ENCODE measurements around the gene TRIM62.

- TF ChIP-seq CTCF (IDR thresholded peaks at IDR 0.05 in 8 of 11, conservative IDR thresholded peaks at IDR 0.05 in 3 of 11) (no peak), POLR2A (IDR thresholded peaks at IDR 0.05) (no peak), POLR2AphosphoS5 (IDR thresholded peaks at IDR 0.05) (no peak)
Measured at GRCh38 chr1:33169290-33170055, 12.4 kb downstream of the TRIM62 start.
